Measurements from ENCODE around the gene CLDN20.

CLDN20 gene

GRCh38 chr6:155252581-155252980 is 11.2 kb upstream of the CLDN20 start:
- H3K4me3 ChIP-seq (ENCODE audit: low read depth, low read length), result no peak overlapping the region
- DNase-seq (ENCODE audit: low read depth), result no peak
- TF ChIP-seq CTCF (IDR thresholded peaks at IDR 0.05; ENCODE audit: low read depth, low read length, missing control alignments), result no peak

- H3K4me3 ChIP-seq (ENCODE audit: low read depth, low read length), result no peak overlapping the region
- no peak for TF ChIP-seq CTCF (IDR thresholded peaks at IDR 0.05; ENCODE audit: low read depth, low read length, missing control alignments)
- DNase-seq (ENCODE audit: low read depth), result no peak
These were observed 10.5 kb upstream of the CLDN20 start for GRCh38 chr6:155253337-155253736.

GRCh38 chr6:155254139-155254538 is 9.7 kb upstream of the CLDN20 start:
- H3K4me3 ChIP-seq (ENCODE audit: low read depth, low read length), result no peak overlapping the region
- TF ChIP-seq CTCF (IDR thresholded peaks at IDR 0.05; ENCODE audit: low read depth, low read length, missing control alignments), result no peak

GRCh38 chr6:155256122-155256795 is 7.6 kb upstream of the CLDN20 start:
- DNase-seq (ENCODE audit: low read depth), result no peak

More at GRCh38 chr6:155254139-155254538, 9.7 kb upstream of the CLDN20 start:
- no peak for DNase-seq (ENCODE audit: low read depth)

GRCh38 chr6:155257796-155258195 is 6.0 kb upstream of the CLDN20 start:
- H3K4me3 ChIP-seq (ENCODE audit: low read depth, low read length), result no peak overlapping the region
- no peak for DNase-seq (ENCODE audit: low read depth)
- TF ChIP-seq CTCF (IDR thresholded peaks at IDR 0.05; ENCODE audit: low read depth, low read length, missing control alignments), result no peak

More at GRCh38 chr6:155256122-155256795, 7.6 kb upstream of the CLDN20 start:
- H3K4me3 ChIP-seq (ENCODE audit: low read depth, low read length), result no peak overlapping the region
- no peak for TF ChIP-seq CTCF (IDR thresholded peaks at IDR 0.05; ENCODE audit: low read depth, low read length, missing control alignments)

- DNase-seq (ENCODE audit: low read depth), result no peak
- H3K4me3 ChIP-seq (ENCODE audit: low read depth, low read length), result no peak overlapping the region
- no peak for TF ChIP-seq CTCF (IDR thresholded peaks at IDR 0.05; ENCODE audit: low read depth, low read length, missing control alignments)
These were observed 4.6 kb upstream of the CLDN20 start for GRCh38 chr6:155259204-155259603.

- TF ChIP-seq CTCF (IDR thresholded peaks at IDR 0.05; ENCODE audit: low read depth, low read length, missing control alignments), result no peak
- H3K4me3 ChIP-seq (ENCODE audit: low read depth, low read length), result no peak overlapping the region
- DNase-seq (ENCODE audit: low read depth), result no peak
These were observed 3.9 kb upstream of the CLDN20 start for GRCh38 chr6:155259897-155260296.

All from GM12864 (cell line).